ENCODE measurements around the gene TMEM179. TPM values are rescaled to one million over a fixed set of nuclear protein-coding genes. Genes with fewer than 3 reads are reported as not detected.

TMEM179 gene
- total and polyA plus RNA-seq, 10 of the 15 experiments (the other 5 are each of a cell fraction or from before 2014, with no cell fraction given) = not detected

GRCh38 chr14:104595116-104595675 lies 9.4 kb downstream of the TMEM179 start:
- Histone ChIP-seq H3K4me1 (ENCODE audit: control insufficient read depth, insufficient read depth, low read length) (no peaks in the 10 kb centered on the region), H3K79me2 (ENCODE audit: control insufficient read depth, insufficient read depth, low read length) (no peaks in the 10 kb centered on the region), H3K27ac (ENCODE audit: control insufficient read depth, insufficient read depth) (no peak overlapping the region), H4K20me1 (ENCODE audit: control insufficient read depth, insufficient read depth) (no peaks in the 10 kb centered on the region), H3K27me3 (replicated peaks in 1 of 2; ENCODE audit: control insufficient read depth in 2 of 2, insufficient read depth in 2 of 2, low read length in 1 of 2) (no peaks in the 10 kb centered on the region; a peak in 1 of 4 replicates), H3K9ac (ENCODE audit: control insufficient read depth, insufficient read depth, low read length) (no peak overlapping the region), H2AFZ (ENCODE audit: control insufficient read depth, low read depth, low read length) (no peak overlapping the region), H3K4me3 (no peak overlapping the region), H3K9me3 (replicated peaks; ENCODE audit: control insufficient read depth, insufficient read depth, low read length) (no peaks in the 10 kb centered on the region), H3K36me3 (ENCODE audit: control insufficient read depth in 2 of 2, insufficient read depth in 2 of 2, low read length in 1 of 2) (no peaks in the 10 kb centered on the region), H3K4me2 (ENCODE audit: control insufficient read depth, insufficient read depth) (no peak overlapping the region)
- TF ChIP-seq KAT2A (conservative IDR thresholded peaks at IDR 0.05; ENCODE audit: control insufficient read depth, low read depth, low read length) (no peak), ZNF24 (IDR thresholded peaks at IDR 0.05) (no peak), PAX8 (IDR thresholded peaks at IDR 0.05) (no peak), NR2F1 (conservative IDR thresholded peaks at IDR 0.05) (no peak), RBBP5 (conservative IDR thresholded peaks at IDR 0.05) (no peak), RAD21 (IDR thresholded peaks at IDR 0.05; ENCODE audit: insufficient read depth, low read depth, low read length) (no peak), MTA2 (IDR thresholded peaks at IDR 0.05; ENCODE audit: low read depth) (no peak), ZBED1 (IDR thresholded peaks at IDR 0.05; ENCODE audit: borderline replicate concordance) (no peak), BCL3 (IDR thresholded peaks at IDR 0.05; ENCODE audit: borderline replicate concordance, insufficient read depth, low read depth, low read length, poor library complexity, severe bottlenecking) (no peak), CHD4 (IDR thresholded peaks at IDR 0.05) (no peak), ZNF274 (IDR thresholded peaks at IDR 0.05; ENCODE audit: insufficient read depth, insufficient read length) (no peak), RELA (IDR thresholded peaks at IDR 0.05; ENCODE audit: borderline replicate concordance, partially characterized antibody) (no peak)
- TF ChIP-seq, protein P1, sequence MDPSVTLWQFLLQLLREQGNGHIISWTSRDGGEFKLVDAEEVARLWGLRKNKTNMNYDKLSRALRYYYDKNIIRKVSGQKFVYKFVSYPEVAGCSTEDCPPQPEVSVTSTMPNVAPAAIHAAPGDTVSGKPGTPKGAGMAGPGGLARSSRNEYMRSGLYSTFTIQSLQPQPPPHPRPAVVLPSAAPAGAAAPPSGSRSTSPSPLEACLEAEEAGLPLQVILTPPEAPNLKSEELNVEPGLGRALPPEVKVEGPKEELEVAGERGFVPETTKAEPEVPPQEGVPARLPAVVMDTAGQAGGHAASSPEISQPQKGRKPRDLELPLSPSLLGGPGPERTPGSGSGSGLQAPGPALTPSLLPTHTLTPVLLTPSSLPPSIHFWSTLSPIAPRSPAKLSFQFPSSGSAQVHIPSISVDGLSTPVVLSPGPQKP (IDR thresholded peaks at IDR 0.05; ENCODE audit: low read depth, low read length) = no peak
- TF ChIP-seq, protein P2, sequence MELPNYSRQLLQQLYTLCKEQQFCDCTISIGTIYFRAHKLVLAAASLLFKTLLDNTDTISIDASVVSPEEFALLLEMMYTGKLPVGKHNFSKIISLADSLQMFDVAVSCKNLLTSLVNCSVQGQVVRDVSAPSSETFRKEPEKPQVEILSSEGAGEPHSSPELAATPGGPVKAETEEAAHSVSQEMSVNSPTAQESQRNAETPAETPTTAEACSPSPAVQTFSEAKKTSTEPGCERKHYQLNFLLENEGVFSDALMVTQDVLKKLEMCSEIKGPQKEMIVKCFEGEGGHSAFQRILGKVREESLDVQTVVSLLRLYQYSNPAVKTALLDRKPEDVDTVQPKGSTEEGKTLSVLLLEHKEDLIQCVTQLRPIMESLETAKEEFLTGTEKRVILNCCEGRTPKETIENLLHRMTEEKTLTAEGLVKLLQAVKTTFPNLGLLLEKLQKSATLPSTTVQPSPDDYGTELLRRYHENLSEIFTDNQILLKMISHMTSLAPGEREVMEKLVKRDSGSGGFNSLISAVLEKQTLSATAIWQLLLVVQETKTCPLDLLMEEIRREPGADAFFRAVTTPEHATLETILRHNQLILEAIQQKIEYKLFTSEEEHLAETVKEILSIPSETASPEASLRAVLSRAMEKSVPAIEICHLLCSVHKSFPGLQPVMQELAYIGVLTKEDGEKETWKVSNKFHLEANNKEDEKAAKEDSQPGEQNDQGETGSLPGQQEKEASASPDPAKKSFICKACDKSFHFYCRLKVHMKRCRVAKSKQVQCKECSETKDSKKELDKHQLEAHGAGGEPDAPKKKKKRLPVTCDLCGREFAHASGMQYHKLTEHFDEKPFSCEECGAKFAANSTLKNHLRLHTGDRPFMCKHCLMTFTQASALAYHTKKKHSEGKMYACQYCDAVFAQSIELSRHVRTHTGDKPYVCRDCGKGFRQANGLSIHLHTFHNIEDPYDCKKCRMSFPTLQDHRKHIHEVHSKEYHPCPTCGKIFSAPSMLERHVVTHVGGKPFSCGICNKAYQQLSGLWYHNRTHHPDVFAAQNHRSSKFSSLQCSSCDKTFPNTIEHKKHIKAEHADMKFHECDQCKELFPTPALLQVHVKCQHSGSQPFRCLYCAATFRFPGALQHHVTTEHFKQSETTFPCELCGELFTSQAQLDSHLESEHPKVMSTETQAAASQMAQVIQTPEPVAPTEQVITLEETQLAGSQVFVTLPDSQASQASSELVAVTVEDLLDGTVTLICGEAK (IDR thresholded peaks at IDR 0.05; ENCODE audit: borderline replicate concordance) = no peak
- DNase-seq (ENCODE audit: low read depth, low spot score) (no peak), FAIRE-seq (no peak), ATAC-seq (no peak)
- CTCF ChIA-PET = interaction anchor here (0.9 kb wide), 1 partner anchor 156 kb away, joined by 3 read pairs; no protein-coding TSS in a partner anchor
- SMC1A ChIA-PET (ENCODE audit: uncharacterized antibody, unreplicated experiment) = no interaction called here
- intact Hi-C loops (cut with micrococcal nuclease; ENCODE audit: unreplicated experiment) = no loop called here
- RAD21 ChIA-PET (ENCODE audit: unreplicated experiment) = no interaction called here
- in situ Hi-C loops (cut with MboI) = no loop called here
- 40% methylated on average over 14 of the region's 14 CpGs for WGBS (ENCODE audit: insufficient coverage, insufficient replicate concordance, low lambda C conversion rate, missing lambda C conversion rate)
- POLR2A ChIA-PET = no interaction called here
- BruUV-seq (replicated peaks) = no TSS peak
